Measurements from ENCODE around the gene NDUFS2. TPM values are rescaled to one million over a fixed set of nuclear protein-coding genes. Genes with fewer than 3 reads are reported as not detected.

The NDUFS2 gene
- total and polyA plus RNA-seq, 9 of the 15 experiments (the other 6 are each of a cell fraction or from before 2014, with no cell fraction given) = 70.0 to 176 (median 141) TPM

- TF ChIP-seq ZNF609 (CRISPR knock-in tag; IDR thresholded peaks at IDR 0.05; ENCODE audit: borderline replicate concordance) (no peak), GABPB2 (CRISPR knock-in tag; conservative IDR thresholded peaks at IDR 0.05) (no peak), SMARCE1 (IDR thresholded peaks at IDR 0.05) (0 out of 2 replicates have a peak, but pooled peaks have one; percentile 36), NFATC3 (IDR thresholded peaks at IDR 0.05) (no peak), ZNF175 (CRISPR knock-in tag; IDR thresholded peaks at IDR 0.05; ENCODE audit: low read depth) (no peak), ZNF253 (CRISPR knock-in tag; conservative IDR thresholded peaks at IDR 0.05) (no peak), MXD1 (CRISPR knock-in tag; IDR thresholded peaks at IDR 0.05; ENCODE audit: borderline replicate concordance, poor library complexity, severe bottlenecking) (no peak), E4F1 (CRISPR knock-in tag; IDR thresholded peaks at IDR 0.05; ENCODE audit: borderline replicate concordance) (no peak), ATF3 (IDR thresholded peaks at IDR 0.05) (peak; percentile 46; the same call in 1 of the 2 replicates), ATF3 (CRISPR knock-in tag; conservative IDR thresholded peaks at IDR 0.05) (no peak), FOXA3 (CRISPR knock-in tag; conservative IDR thresholded peaks at IDR 0.05 in 1 of 2, IDR thresholded peaks at IDR 0.05 in 1 of 2) (no peak), SRSF9 (IDR thresholded peaks at IDR 0.05; ENCODE audit: borderline replicate concordance, low read depth, low read length) (no peak), TCFL5 (CRISPR knock-in tag; conservative IDR thresholded peaks at IDR 0.05) (no peak), RBM22 (IDR thresholded peaks at IDR 0.05; ENCODE audit: low read depth, low read length, poor library complexity, severe bottlenecking) (no peak), HNRNPK (IDR thresholded peaks at IDR 0.05; ENCODE audit: low read depth, low read length, poor library complexity, severe bottlenecking) (no peak), ZNF507 (tag; conservative IDR thresholded peaks at IDR 0.05) (no peak), DLX4 (CRISPR knock-in tag; IDR thresholded peaks at IDR 0.05) (no peak), ZNF12 (CRISPR knock-in tag; IDR thresholded peaks at IDR 0.05) (no peak), ZNF133 (CRISPR knock-in tag; IDR thresholded peaks at IDR 0.05) (no peak)
These were observed 1.7 kb upstream of the NDUFS2 start (continued) for GRCh38 chr1:161200421-161200991.
